ENCODE measurements around the gene DIPK2B.

DIPK2B gene

DNA sequence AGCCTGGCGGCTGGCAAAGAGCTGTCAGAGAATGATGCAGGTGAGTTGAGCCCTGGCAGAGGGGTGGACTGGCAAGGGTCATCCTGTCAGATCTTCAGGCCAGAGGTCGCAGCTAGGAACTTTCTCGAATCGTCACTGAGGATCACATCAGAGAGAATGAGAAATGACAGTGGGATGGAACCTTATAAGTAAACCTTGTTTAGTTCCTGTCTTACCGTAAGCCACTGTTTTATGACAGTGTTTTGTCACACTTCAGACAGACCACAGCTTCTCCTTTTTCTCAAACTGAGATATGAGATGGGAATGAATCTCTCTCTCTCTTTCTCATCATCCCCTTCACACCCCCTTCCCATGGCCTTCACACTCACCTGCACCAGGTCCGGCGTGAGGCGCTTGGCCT lies 9.3 kb downstream of the DIPK2B start:
- TF ChIP-seq CTCF (IDR thresholded peaks at IDR 0.05; ENCODE audit: insufficient read depth, missing control alignments) = no peak
- DNase-seq (ENCODE audit: insufficient read length, low spot score) = no peak
- FAIRE-seq = no peak

DNA sequence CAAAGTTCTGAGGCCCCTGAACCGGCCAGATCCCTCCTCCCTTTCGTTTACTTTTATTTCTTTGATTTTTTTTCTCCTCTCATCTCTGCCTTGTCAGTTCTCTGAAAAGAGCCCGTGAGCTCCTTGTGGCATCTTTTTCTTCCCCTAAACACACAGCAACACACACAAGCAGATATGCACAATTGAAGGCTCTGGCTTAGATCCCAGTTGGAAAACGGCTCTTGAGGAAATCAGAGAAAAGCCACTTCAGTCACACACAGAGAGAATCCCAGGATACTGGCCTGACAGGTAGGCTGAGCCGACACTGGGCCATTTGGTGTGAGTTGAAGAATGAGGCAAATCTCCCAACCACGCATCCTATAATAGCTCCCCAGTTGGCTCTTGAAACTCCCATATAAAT lies 12.9 kb downstream of the DIPK2B start:
- no peak for FAIRE-seq
- no peak for TF ChIP-seq CTCF (IDR thresholded peaks at IDR 0.05; ENCODE audit: insufficient read depth, missing control alignments)
- no peak for DNase-seq (ENCODE audit: insufficient read length, low spot score)

DNA sequence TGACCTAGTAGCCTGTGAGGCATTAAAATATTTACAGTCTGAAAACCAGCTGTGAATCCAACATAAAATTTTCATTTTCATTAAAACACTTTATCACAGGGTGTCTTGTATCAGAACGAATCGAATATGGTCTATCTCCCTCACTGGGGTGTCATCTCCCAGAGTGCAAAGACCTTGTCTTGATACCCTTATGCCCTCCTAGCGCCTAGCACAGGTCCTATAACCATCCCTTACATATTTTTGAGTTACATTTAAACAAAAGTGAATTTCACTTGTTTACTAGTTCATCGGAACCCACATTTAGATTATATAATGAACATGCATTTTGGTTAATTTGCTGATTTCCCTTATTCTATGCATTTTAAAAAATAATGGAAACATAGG lies 14.0 kb downstream of the DIPK2B start:
- DNase-seq (ENCODE audit: insufficient read length, low spot score) (no peak), FAIRE-seq (peak; percentile 64)
- TF ChIP-seq CTCF (IDR thresholded peaks at IDR 0.05; ENCODE audit: insufficient read depth, missing control alignments) = no peak

- no peak for DNase-seq (ENCODE audit: insufficient read length, low spot score)
- no peak for FAIRE-seq
- TF ChIP-seq CTCF (IDR thresholded peaks at IDR 0.05; ENCODE audit: insufficient read depth, missing control alignments) = no peak
These were observed 16.5 kb downstream of the DIPK2B start for GRCh38 chrX:45184211-45184610.

GRCh38 chrX:45172890-45173289 lies 27.8 kb downstream of the DIPK2B start:
- no peak for FAIRE-seq
- TF ChIP-seq CTCF (IDR thresholded peaks at IDR 0.05; ENCODE audit: insufficient read depth, missing control alignments) = no peak
- no peak for DNase-seq (ENCODE audit: insufficient read length, low spot score)

DNA sequence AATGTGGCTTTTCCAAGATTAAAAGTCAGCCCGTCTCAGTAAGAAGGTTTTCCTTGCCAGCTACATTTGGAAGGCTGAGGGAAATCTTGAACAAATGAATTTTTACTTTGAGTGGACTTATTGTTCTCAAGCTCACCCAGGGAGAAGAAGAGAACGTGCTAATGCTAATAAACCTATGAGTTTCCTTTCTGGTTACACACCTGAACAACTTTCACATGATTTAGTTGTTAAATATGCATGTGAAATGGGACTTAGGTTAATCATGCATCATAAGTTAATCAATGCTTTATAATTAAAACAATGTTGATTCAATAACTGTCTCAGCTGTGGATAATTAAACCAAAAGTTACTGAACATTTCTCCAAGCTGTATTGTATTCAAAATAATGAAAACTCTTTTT lies 33.9 kb downstream of the DIPK2B start:
- FAIRE-seq = no peak
- TF ChIP-seq CTCF (IDR thresholded peaks at IDR 0.05; ENCODE audit: insufficient read depth, missing control alignments) = no peak

DNA sequence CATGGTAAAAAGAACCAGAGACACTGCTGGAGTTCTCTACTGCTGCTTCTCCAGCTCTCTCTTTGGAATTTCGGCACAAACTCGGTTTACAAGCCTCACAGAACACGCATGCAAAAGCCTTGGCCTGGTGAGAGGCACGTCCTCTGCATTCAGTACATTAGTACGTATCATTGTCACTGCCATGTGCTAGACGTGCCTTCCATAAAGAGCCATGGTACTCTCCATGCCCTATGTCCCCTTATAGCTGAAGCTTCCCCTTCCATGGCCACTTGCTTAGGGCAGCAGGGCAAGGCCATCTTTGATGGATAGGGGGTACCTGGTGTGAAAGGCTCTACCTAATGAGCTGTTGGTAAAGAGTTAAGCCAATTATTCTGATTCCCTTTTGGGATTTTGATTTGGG lies 35.0 kb downstream of the DIPK2B start:
- no peak for FAIRE-seq
- DNase-seq (ENCODE audit: insufficient read length, low spot score) = no peak
- no peak for TF ChIP-seq CTCF (IDR thresholded peaks at IDR 0.05; ENCODE audit: insufficient read depth, missing control alignments)

More for the DNA sequence above, 33.9 kb downstream of the DIPK2B start:
- DNase-seq (ENCODE audit: insufficient read length, low spot score) = no peak

All from D721Med (cell line).